ENCODE measurements around the gene FRS2. TPM values are rescaled to one million over a fixed set of nuclear protein-coding genes. Genes with fewer than 3 reads are reported as not detected.

The FRS2 gene
- total RNA-seq, 3 donors from 2014 or later = 8.9 to 10.8 (median 9.9) TPM

GRCh38 chr12:69516950-69517349 lies 46.8 kb downstream of the FRS2 start:
- Mint-ChIP-seq H3K36me3 (ENCODE audit: insufficient read depth) (peaks cover 8% of the 10 kb centered on the region), H3K9me3 (peaks cover 10% of the 10 kb centered on the region), H3K4me1 (ENCODE audit: low read depth) (peaks cover 40% of the 10 kb centered on the region), H3K27me3 (ENCODE audit: low read depth) (no peaks in the 10 kb centered on the region), H3K4me3 (no peak overlapping the region)
- no peak for DNase-seq
- no peak for ATAC-seq

- peaks cover 36% of the 10 kb centered on the region for H3K4me1 Mint-ChIP-seq (ENCODE audit: low read depth)
These were observed 47.2 kb downstream of the FRS2 start for GRCh38 chr12:69517406-69517805.

GRCh38 chr12:69519871-69520270 lies 49.7 kb downstream of the FRS2 start:
- Mint-ChIP-seq H3K36me3 (ENCODE audit: insufficient read depth) (peaks cover 15% of the 10 kb centered on the region), H3K4me3 (no peak overlapping the region), H3K4me1 (ENCODE audit: low read depth) (peaks cover 35% of the 10 kb centered on the region)

More at GRCh38 chr12:69517406-69517805, 47.2 kb downstream of the FRS2 start:
- peaks cover 13% of the 10 kb centered on the region for H3K9me3 Mint-ChIP-seq
- ATAC-seq (no peak), DNase-seq (no peak)
- H3K36me3 Mint-ChIP-seq (ENCODE audit: insufficient read depth) = peaks cover 8% of the 10 kb centered on the region
- no peak overlapping the region for H3K4me3 Mint-ChIP-seq
- H3K27me3 Mint-ChIP-seq (ENCODE audit: low read depth) = no peaks in the 10 kb centered on the region

GRCh38 chr12:69523433-69524330 lies 53.5 kb downstream of the FRS2 start:
- ATAC-seq = no peak

More at GRCh38 chr12:69519871-69520270, 49.7 kb downstream of the FRS2 start:
- Mint-ChIP-seq H3K9me3 (peaks cover 24% of the 10 kb centered on the region), H3K27me3 (ENCODE audit: low read depth) (no peaks in the 10 kb centered on the region)
- ATAC-seq = no peak
- DNase-seq = no peak

GRCh38 chr12:69524331-69524630 lies 54.1 kb downstream of the FRS2 start:
- Mint-ChIP-seq H3K4me1 (ENCODE audit: low read depth) (peaks cover 49% of the 10 kb centered on the region), H3K4me3 (no peak overlapping the region), H3K36me3 (ENCODE audit: insufficient read depth) (peaks cover 13% of the 10 kb centered on the region), H3K27me3 (ENCODE audit: low read depth) (no peaks in the 10 kb centered on the region), H3K9me3 (peaks cover 24% of the 10 kb centered on the region)
- no peak for DNase-seq
- no peak for ATAC-seq

More at GRCh38 chr12:69523433-69524330, 53.5 kb downstream of the FRS2 start:
- H3K27me3 Mint-ChIP-seq (ENCODE audit: low read depth) = no peaks in the 10 kb centered on the region
- no peak for DNase-seq
- H3K36me3 Mint-ChIP-seq (ENCODE audit: insufficient read depth) = peaks cover 13% of the 10 kb centered on the region
- H3K4me1 Mint-ChIP-seq (ENCODE audit: low read depth) = peaks cover 45% of the 10 kb centered on the region
- peaks cover 24% of the 10 kb centered on the region for H3K9me3 Mint-ChIP-seq
- no peak overlapping the region for H3K4me3 Mint-ChIP-seq

GRCh38 chr12:69524755-69525469 lies 54.7 kb downstream of the FRS2 start:
- no peak for DNase-seq
- H3K4me1 Mint-ChIP-seq (ENCODE audit: low read depth) = peaks cover 44% of the 10 kb centered on the region
- peaks cover 13% of the 10 kb centered on the region for H3K36me3 Mint-ChIP-seq (ENCODE audit: insufficient read depth)
- H3K4me3 Mint-ChIP-seq = no peak overlapping the region
- H3K9me3 Mint-ChIP-seq = peaks cover 24% of the 10 kb centered on the region
- no peaks in the 10 kb centered on the region for H3K27me3 Mint-ChIP-seq (ENCODE audit: low read depth)
- ATAC-seq = no peak

- Mint-ChIP-seq H3K27me3 (ENCODE audit: low read depth) (no peaks in the 10 kb centered on the region), H3K4me1 (ENCODE audit: low read depth) (peaks cover 36% of the 10 kb centered on the region), H3K36me3 (ENCODE audit: insufficient read depth) (peaks cover 9% of the 10 kb centered on the region), H3K4me3 (no peak overlapping the region), H3K9me3 (peaks cover 8% of the 10 kb centered on the region)
- ATAC-seq = no peak
- no peak for DNase-seq
These were observed 57.5 kb downstream of the FRS2 start for GRCh38 chr12:69527506-69528272.

GRCh38 chr12:69529021-69529420 lies 58.8 kb downstream of the FRS2 start:
- Mint-ChIP-seq H3K36me3 (ENCODE audit: insufficient read depth) (peaks cover 11% of the 10 kb centered on the region), H3K27me3 (ENCODE audit: low read depth) (no peaks in the 10 kb centered on the region), H3K4me3 (no peak overlapping the region), H3K4me1 (ENCODE audit: low read depth) (peaks cover 29% of the 10 kb centered on the region), H3K9me3 (no peaks in the 10 kb centered on the region)
- ATAC-seq = no peak
- DNase-seq = no peak

GRCh38 chr12:69533844-69534243 lies 63.7 kb downstream of the FRS2 start:
- Mint-ChIP-seq H3K4me1 (ENCODE audit: low read depth) (peaks cover 18% of the 10 kb centered on the region), H3K4me3 (no peak overlapping the region), H3K9me3 (no peaks in the 10 kb centered on the region), H3K27me3 (ENCODE audit: low read depth) (no peaks in the 10 kb centered on the region), H3K36me3 (ENCODE audit: insufficient read depth) (peaks cover 20% of the 10 kb centered on the region)
- DNase-seq (no peak), ATAC-seq (no peak)

- ATAC-seq = peak; percentile 87 to 94
- no peak for DNase-seq
- Mint-ChIP-seq H3K4me1 (ENCODE audit: low read depth) (peaks cover 16% of the 10 kb centered on the region), H3K27me3 (ENCODE audit: low read depth) (no peaks in the 10 kb centered on the region), H3K9me3 (no peaks in the 10 kb centered on the region), H3K4me3 (no peak overlapping the region), H3K36me3 (ENCODE audit: insufficient read depth) (peaks cover 20% of the 10 kb centered on the region)
These were observed 64.2 kb downstream of the FRS2 start for GRCh38 chr12:69534389-69534822.

GRCh38 chr12:69540987-69541386 lies 70.8 kb downstream of the FRS2 start:
- DNase-seq (no peak), ATAC-seq (no peak)
- Mint-ChIP-seq H3K4me3 (no peak overlapping the region), H3K27me3 (ENCODE audit: low read depth) (no peaks in the 10 kb centered on the region), H3K4me1 (ENCODE audit: low read depth) (no peaks in the 10 kb centered on the region), H3K9me3 (peaks cover 7% of the 10 kb centered on the region), H3K36me3 (ENCODE audit: insufficient read depth) (peaks cover 13% of the 10 kb centered on the region)

- Mint-ChIP-seq H3K4me1 (ENCODE audit: low read depth) (peaks cover 4% of the 10 kb centered on the region), H3K9me3 (peaks cover 7% of the 10 kb centered on the region), H3K27me3 (ENCODE audit: low read depth) (no peaks in the 10 kb centered on the region), H3K4me3 (no peak overlapping the region), H3K36me3 (ENCODE audit: insufficient read depth) (peaks cover 17% of the 10 kb centered on the region)
- ATAC-seq = no peak
- DNase-seq = no peak
These were observed 73.9 kb downstream of the FRS2 start for GRCh38 chr12:69544087-69544486.

GRCh38 chr12:69545081-69545480 lies 74.9 kb downstream of the FRS2 start:
- peaks cover 19% of the 10 kb centered on the region for H3K36me3 Mint-ChIP-seq (ENCODE audit: insufficient read depth)
- peaks cover 7% of the 10 kb centered on the region for H3K9me3 Mint-ChIP-seq
- DNase-seq (no peak), ATAC-seq (no peak)
- no peak overlapping the region for H3K4me3 Mint-ChIP-seq
- peaks cover 4% of the 10 kb centered on the region for H3K4me1 Mint-ChIP-seq (ENCODE audit: low read depth)
- no peaks in the 10 kb centered on the region for H3K27me3 Mint-ChIP-seq (ENCODE audit: low read depth)
